ENCODE measurements around the gene ATP1B3.
"Not testable (repeated sequence)": the region's sequence is repeated elsewhere in the genome, so short reads cannot be mapped to it uniquely, and the experiment has no call there.

The ATP1B3 gene

GRCh38 chr3:141950572-141951493, 74.4 kb downstream of the ATP1B3 start:
- no peak for DNase-seq

- no peak for DNase-seq
Observed at GRCh38 chr3:141952611-141953010, 76.2 kb downstream of the ATP1B3 start.

- no peak for DNase-seq
Observed at GRCh38 chr3:141955175-141955574, 78.7 kb downstream of the ATP1B3 start.

GRCh38 chr3:141959589-141960554, 83.4 kb downstream of the ATP1B3 start:
- no peak for DNase-seq

- DNase-seq: no peak
Observed at GRCh38 chr3:141960731-141961130, 84.3 kb downstream of the ATP1B3 start.

- DNase-seq: no peak
Observed at GRCh38 chr3:141963301-141963700, 86.9 kb downstream of the ATP1B3 start.

- no peak for DNase-seq
Observed at GRCh38 chr3:141965471-141965870, 89.0 kb downstream of the ATP1B3 start.

- no peak for DNase-seq
Observed at GRCh38 chr3:141969711-141970110, 93.3 kb downstream of the ATP1B3 start.

- no peak for DNase-seq
Observed at GRCh38 chr3:141971571-141971970, 95.1 kb downstream of the ATP1B3 start.

- no peak for DNase-seq
Observed at GRCh38 chr3:141972399-141972798, 96.0 kb downstream of the ATP1B3 start.

- DNase-seq: not testable (repeated sequence)
Observed at GRCh38 chr3:141974777-141975176, 98.3 kb downstream of the ATP1B3 start.
